ENCODE measurements around the gene RBPMS2.
"Not testable (repeated sequence)": the region's sequence is repeated elsewhere in the genome, so short reads cannot be mapped to it uniquely, and the experiment has no call there.

Gene RBPMS2

GRCh38 chr15:64775551-64776401 is at the start of gene RBPMS2:
Gene RBPMS2, minus strand, starts transcription at chr15:64775589. Its CDS starts 270 bp downstream, at chr15:64775319.
- DNase-seq (ENCODE audit: low read depth in 4 of 4, low spot score in 1 of 4): no peak

GRCh38 chr15:64824929-64825430 is 49.6 kb upstream of the RBPMS2 start:
- no peak for DNase-seq (ENCODE audit: low read depth in 4 of 4, low spot score in 1 of 4)

- no peak for DNase-seq (ENCODE audit: low read depth in 4 of 4, low spot score in 1 of 4)
Observed at GRCh38 chr15:64816452-64816851, 41.1 kb upstream of the RBPMS2 start.

GRCh38 chr15:64814965-64815364 is 39.6 kb upstream of the RBPMS2 start:
- not testable (repeated sequence) for DNase-seq (ENCODE audit: low read depth in 4 of 4, low spot score in 1 of 4)

- DNase-seq (ENCODE audit: low read depth in 4 of 4, low spot score in 1 of 4): not testable (repeated sequence)
Observed at GRCh38 chr15:64814283-64814682, 38.9 kb upstream of the RBPMS2 start.

- no peak for DNase-seq (ENCODE audit: low read depth in 4 of 4, low spot score in 1 of 4)
Observed at GRCh38 chr15:64813075-64813474, 37.7 kb upstream of the RBPMS2 start.

- DNase-seq (ENCODE audit: low read depth in 4 of 4, low spot score in 1 of 4): no peak
Observed at GRCh38 chr15:64810497-64811326, 35.3 kb upstream of the RBPMS2 start.

- peak; percentile 48 to 59 (median 54) for DNase-seq (ENCODE audit: low read depth in 4 of 4, low spot score in 1 of 4)
Observed at GRCh38 chr15:64809649-64810496, 34.5 kb upstream of the RBPMS2 start.

- no peak for DNase-seq (ENCODE audit: low read depth in 4 of 4, low spot score in 1 of 4)
Observed at GRCh38 chr15:64808785-64809453, 33.5 kb upstream of the RBPMS2 start.

- no peak for DNase-seq (ENCODE audit: low read depth in 4 of 4, low spot score in 1 of 4)
Observed at GRCh38 chr15:64807751-64808222, 32.4 kb upstream of the RBPMS2 start.

GRCh38 chr15:64807051-64807749 is 31.8 kb upstream of the RBPMS2 start:
- DNase-seq (ENCODE audit: low read depth in 4 of 4, low spot score in 1 of 4): no peak

GRCh38 chr15:64806509-64806908 is 31.1 kb upstream of the RBPMS2 start:
- no peak for DNase-seq (ENCODE audit: low read depth in 4 of 4, low spot score in 1 of 4)

GRCh38 chr15:64804619-64805018 is 29.2 kb upstream of the RBPMS2 start:
- no peak for DNase-seq (ENCODE audit: low read depth in 4 of 4, low spot score in 1 of 4)

- no peak for DNase-seq (ENCODE audit: low read depth in 4 of 4, low spot score in 1 of 4)
Observed at GRCh38 chr15:64803526-64803925, 28.1 kb upstream of the RBPMS2 start.

GRCh38 chr15:64800476-64800875 is 25.1 kb upstream of the RBPMS2 start:
- no peak for DNase-seq (ENCODE audit: low read depth in 4 of 4, low spot score in 1 of 4)

GRCh38 chr15:64798905-64799304 is 23.5 kb upstream of the RBPMS2 start:
- DNase-seq (ENCODE audit: low read depth in 4 of 4, low spot score in 1 of 4): not testable (repeated sequence)

- not testable (repeated sequence) for DNase-seq (ENCODE audit: low read depth in 4 of 4, low spot score in 1 of 4)
Observed at GRCh38 chr15:64795921-64796320, 20.5 kb upstream of the RBPMS2 start.

- not testable (repeated sequence) for DNase-seq (ENCODE audit: low read depth in 4 of 4, low spot score in 1 of 4)
Observed at GRCh38 chr15:64795299-64795698, 19.9 kb upstream of the RBPMS2 start.

GRCh38 chr15:64792282-64792681 is 16.9 kb upstream of the RBPMS2 start:
- DNase-seq (ENCODE audit: low read depth in 4 of 4, low spot score in 1 of 4): no peak

- no peak for DNase-seq (ENCODE audit: low read depth in 4 of 4, low spot score in 1 of 4)
Observed at GRCh38 chr15:64791401-64791800, 16.0 kb upstream of the RBPMS2 start.

Data from stimulated activated CD4-positive, alpha-beta T cell treated with anti-CD3 and anti-CD28 coated beads, Interleukin-1b, Interleukin-23, amount 100 ng/mL, for 24 hours (primary cell).